Stimulated activated CD8-positive, alpha-beta memory T cell treated with anti-CD3 and anti-CD28 coated beads, Interleukin-15, amount 100 ng/mL, for 48 hours (primary cell): Measurements from ENCODE around the gene SYT1.

Experiments used
- DNase-seq, 2 donors: peaks; one replicate each; pipeline ENCODE4 v3.0.0-alpha.2; 2020; ENCODE audit warnings: low read depth in 2 of 2

Gene SYT1

GRCh38 chr12:79294590-79294989 lies 430.0 kb downstream of the SYT1 start:
- no peak for DNase-seq

GRCh38 chr12:79295572-79295971 lies 431.0 kb downstream of the SYT1 start:
- DNase-seq, result no peak

GRCh38 chr12:79296133-79296532 lies 431.6 kb downstream of the SYT1 start:
- no peak for DNase-seq

- no peak for DNase-seq
These were observed 432.3 kb downstream of the SYT1 start for GRCh38 chr12:79296871-79297270.

GRCh38 chr12:79298506-79298905 lies 433.9 kb downstream of the SYT1 start:
- no peak for DNase-seq

- DNase-seq, result no peak
These were observed 435.0 kb downstream of the SYT1 start for GRCh38 chr12:79299447-79300198.

- no peak for DNase-seq
These were observed 435.6 kb downstream of the SYT1 start for GRCh38 chr12:79300199-79300568.

GRCh38 chr12:79301181-79301580 lies 436.6 kb downstream of the SYT1 start:
- no peak for DNase-seq

GRCh38 chr12:79302162-79302814 lies 437.7 kb downstream of the SYT1 start:
- no peak for DNase-seq

- DNase-seq, result no peak
These were observed 442.8 kb downstream of the SYT1 start for GRCh38 chr12:79307340-79307739.

GRCh38 chr12:79309039-79309438 lies 444.5 kb downstream of the SYT1 start:
- DNase-seq, result no peak

GRCh38 chr12:79317179-79317847 lies 452.7 kb downstream of the SYT1 start:
- no peak for DNase-seq

GRCh38 chr12:79322905-79323304 lies 458.3 kb downstream of the SYT1 start:
- no peak for DNase-seq

GRCh38 chr12:79324571-79324970 lies 460.0 kb downstream of the SYT1 start:
- no peak for DNase-seq

GRCh38 chr12:79326222-79326621 lies 461.6 kb downstream of the SYT1 start:
- DNase-seq, result no peak

GRCh38 chr12:79326663-79327062 lies 462.1 kb downstream of the SYT1 start:
- DNase-seq, result no peak

GRCh38 chr12:79327465-79327864 lies 462.9 kb downstream of the SYT1 start:
- no peak for DNase-seq

GRCh38 chr12:79329933-79330332 lies 465.4 kb downstream of the SYT1 start:
- DNase-seq, result no peak

GRCh38 chr12:79331870-79332269 lies 467.3 kb downstream of the SYT1 start:
- no peak for DNase-seq

GRCh38 chr12:79333144-79333543 lies 468.6 kb downstream of the SYT1 start:
- no peak for DNase-seq

GRCh38 chr12:79337662-79338290 lies 473.2 kb downstream of the SYT1 start:
- no peak for DNase-seq
